CD4-positive, CD25-positive, alpha-beta regulatory T cell (primary cell): ENCODE results near the gene TBK1. TPM values are rescaled to one million over a fixed set of nuclear protein-coding genes. Genes with fewer than 3 reads are reported as not detected.
A peak's percentile ranks its signal among the peaks of the same experiment; 100 is the strongest.
"Not testable (repeated sequence)": the region's sequence is repeated elsewhere in the genome, so short reads cannot be mapped to it uniquely, and the experiment has no call there.

Source experiments
- ATAC-seq, 2 donors: fragments of 150-1000 bp; cut with Tn5 transposase; one replicate each; pipeline ENCODE4 v1.10.0; 2021; ENCODE audit warnings: low read depth in 2 of 2, moderate number of reproducible peaks in 2 of 2, moderate library complexity in 1 of 2
- DNase-seq, 3 donors: peaks; one replicate each; pipeline versions ENCODE4 v3.0.0 to v3.0.0-alpha.2; 2012 to 2022; ENCODE audit warnings: mixed read lengths in 1 of 3
- H3K27ac ChIP-seq: one replicate; pipeline ENCODE4 v1.7.0; 2013; ENCODE audit warnings: mild to moderate bottlenecking, low read length; ENCODE audit not compliant: insufficient read depth, poor library complexity, severe bottlenecking
- H3K27me3 ChIP-seq: one replicate; pipeline ENCODE4 v1.7.0; 2013; ENCODE audit warnings: low read length; ENCODE audit not compliant: control insufficient read depth, insufficient read depth
- H3K36me3 ChIP-seq: one replicate; pipeline ENCODE4 v1.7.0; 2013; ENCODE audit warnings: mild to moderate bottlenecking, low read length, moderate library complexity; ENCODE audit not compliant: control insufficient read depth, insufficient read depth
- H3K4me1 ChIP-seq: 2 replicates; pipeline ENCODE4 v1.7.0; 2013; ENCODE audit warnings: mild to moderate bottlenecking, low read length; ENCODE audit not compliant: insufficient read depth, control insufficient read depth, poor library complexity, severe bottlenecking
- H3K4me3 ChIP-seq: one replicate; pipeline ENCODE4 v1.7.0; 2013; ENCODE audit warnings: low read depth, mild to moderate bottlenecking, low read length, moderate library complexity
- H3K9me3 ChIP-seq, 2 experiments: 1 replicate in 1 of 2; 2 replicates in 1 of 2; pipeline ENCODE4 v1.7.0; 2013; ENCODE audit warnings: low read length in 2 of 2, mild to moderate bottlenecking in 1 of 2, moderate library complexity in 1 of 2; ENCODE audit not compliant: control insufficient read depth in 2 of 2
- H3K27ac Mint-ChIP-seq, 3 donors: one replicate each; pipeline ENCODE4 v1.8.0; 2020 to 2022; ENCODE audit warnings: mild to moderate bottlenecking in 3 of 3, mixed read lengths in 3 of 3, moderate library complexity in 2 of 3
- H3K27me3 Mint-ChIP-seq: one replicate; pipeline ENCODE4 v1.8.0; 2022; ENCODE audit warnings: mild to moderate bottlenecking, mixed read lengths
- H3K36me3 Mint-ChIP-seq: one replicate; pipeline ENCODE4 v1.8.0; 2020; ENCODE audit warnings: mixed read lengths
- H3K4me1 Mint-ChIP-seq, 4 donors: one replicate each; pipeline ENCODE4 v1.8.0; 2020 to 2022; ENCODE audit warnings: mixed read lengths in 4 of 4, mild to moderate bottlenecking in 1 of 4
- H3K4me3 Mint-ChIP-seq, 4 donors: one replicate each; pipeline ENCODE4 v1.8.0; 2020 to 2022; ENCODE audit warnings: mild to moderate bottlenecking in 4 of 4, mixed read lengths in 4 of 4, moderate library complexity in 3 of 4
- H3K9me3 Mint-ChIP-seq, 7 donors: one replicate each; pipeline ENCODE4 v1.8.0; 2020 to 2022; ENCODE audit warnings: mixed read lengths in 7 of 7, mild to moderate bottlenecking in 3 of 7, moderate library complexity in 2 of 7
- polyA plus RNA-seq, 4 donors: library from polyadenylated mRNA; unstranded; fragments of 300-500 nt; fragmentation: Illumina TruSeq; gene quantifications; one replicate each; pipeline ENCODE4 v1.2.3, GENCODE V29; 2021
- total RNA-seq: library from RNA; stranded (reverse); gene quantifications from one replicate; pipeline ENCODE4 v1.2.3, GENCODE V29; 2022

The TBK1 gene
- total and polyA plus RNA-seq, 5 donors from 2014 or later = 21.3 to 29.1 (median 23.4) TPM

DNA sequence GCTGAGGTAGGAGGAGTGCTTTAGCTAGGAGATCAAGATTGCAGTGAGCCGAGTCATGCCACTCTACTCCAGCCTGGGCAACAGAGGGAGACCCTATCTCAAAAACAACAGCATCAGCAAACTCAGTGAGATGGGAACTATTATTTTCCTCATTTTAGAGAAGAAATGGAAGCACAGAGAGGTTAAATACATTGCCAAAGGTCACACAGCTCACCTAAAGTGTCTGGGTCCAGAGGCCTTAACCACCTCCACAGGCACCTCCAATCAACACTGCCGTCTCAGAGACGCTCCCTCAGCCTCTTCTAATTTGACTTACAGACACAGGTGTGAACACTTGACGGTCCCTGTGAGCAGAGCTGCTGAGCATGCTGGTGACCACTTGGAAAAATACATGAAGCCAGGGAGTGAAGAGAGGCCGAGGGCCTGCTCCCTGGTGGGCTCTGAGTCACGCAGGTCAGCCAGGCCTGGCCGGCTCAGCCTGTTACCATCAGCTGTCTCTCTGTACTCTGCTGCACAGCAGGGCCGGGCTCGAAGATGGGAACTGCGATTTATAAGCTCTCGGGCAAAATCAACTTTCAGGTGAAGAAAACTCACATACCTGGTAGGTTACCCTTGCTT, 80.9 kb downstream of the TBK1 start:
- no peaks in the 10 kb centered on the region for H3K9me3 Mint-ChIP-seq
- peaks cover 6% of the 10 kb centered on the region for H3K27me3 ChIP-seq
- H3K4me3 ChIP-seq = no peak overlapping the region
- no peak overlapping the region for H3K4me3 Mint-ChIP-seq
- H3K4me1 ChIP-seq = no peaks in the 10 kb centered on the region
- H3K36me3 Mint-ChIP-seq = no peaks in the 10 kb centered on the region
- H3K9me3 ChIP-seq = no peaks in the 10 kb centered on the region
- no peak overlapping the region for H3K27ac ChIP-seq
- no peak for DNase-seq
- no peak for ATAC-seq
- no peak overlapping the region for H3K27ac Mint-ChIP-seq
- no peaks in the 10 kb centered on the region for H3K4me1 Mint-ChIP-seq
- peaks cover 22% of the 10 kb centered on the region for H3K27me3 Mint-ChIP-seq
- H3K36me3 ChIP-seq = no peaks in the 10 kb centered on the region

GRCh38 chr12:64534672-64535199, 82.8 kb downstream of the TBK1 start:
- Histone ChIP-seq H3K27ac (no peak overlapping the region), H3K27me3 (peaks cover 6% of the 10 kb centered on the region), H3K4me3 (no peak overlapping the region), H3K9me3 (no peaks in the 10 kb centered on the region), H3K36me3 (no peaks in the 10 kb centered on the region), H3K4me1 (no peaks in the 10 kb centered on the region)
- Mint-ChIP-seq H3K27ac (no peak overlapping the region), H3K4me1 (no peaks in the 10 kb centered on the region), H3K9me3 (no peaks in the 10 kb centered on the region), H3K36me3 (no peaks in the 10 kb centered on the region), H3K27me3 (peaks cover 28% of the 10 kb centered on the region), H3K4me3 (no peak overlapping the region)
- ATAC-seq (no peak), DNase-seq (no peak)

- H3K4me3 ChIP-seq = no peak overlapping the region
- no peaks in the 10 kb centered on the region for H3K27me3 ChIP-seq
- DNase-seq (no peak), ATAC-seq (no peak)
- no peaks in the 10 kb centered on the region for H3K9me3 Mint-ChIP-seq
- no peak overlapping the region for H3K27ac ChIP-seq
- H3K9me3 ChIP-seq = no peaks in the 10 kb centered on the region
- no peaks in the 10 kb centered on the region for H3K36me3 ChIP-seq
- no peak overlapping the region for H3K27ac Mint-ChIP-seq
- H3K4me3 Mint-ChIP-seq = no peak overlapping the region
- no peaks in the 10 kb centered on the region for H3K36me3 Mint-ChIP-seq
- H3K4me1 Mint-ChIP-seq = no peaks in the 10 kb centered on the region
- H3K27me3 Mint-ChIP-seq = peaks cover 40% of the 10 kb centered on the region
- no peaks in the 10 kb centered on the region for H3K4me1 ChIP-seq
Observed at GRCh38 chr12:64538121-64538520, 86.2 kb downstream of the TBK1 start.

- H3K4me3 Mint-ChIP-seq, DNase-seq, H3K9me3 Mint-ChIP-seq, H3K4me1 ChIP-seq, H3K4me3 ChIP-seq, H3K4me1 Mint-ChIP-seq, H3K36me3 Mint-ChIP-seq, H3K27me3 ChIP-seq, H3K27ac ChIP-seq, ATAC-seq, H3K9me3 ChIP-seq, H3K27ac Mint-ChIP-seq, H3K36me3 ChIP-seq: not testable (repeated sequence)
- H3K27me3 Mint-ChIP-seq = peaks cover 34% of the 10 kb centered on the region
Observed at GRCh38 chr12:64542409-64543047, 90.6 kb downstream of the TBK1 start.

DNA sequence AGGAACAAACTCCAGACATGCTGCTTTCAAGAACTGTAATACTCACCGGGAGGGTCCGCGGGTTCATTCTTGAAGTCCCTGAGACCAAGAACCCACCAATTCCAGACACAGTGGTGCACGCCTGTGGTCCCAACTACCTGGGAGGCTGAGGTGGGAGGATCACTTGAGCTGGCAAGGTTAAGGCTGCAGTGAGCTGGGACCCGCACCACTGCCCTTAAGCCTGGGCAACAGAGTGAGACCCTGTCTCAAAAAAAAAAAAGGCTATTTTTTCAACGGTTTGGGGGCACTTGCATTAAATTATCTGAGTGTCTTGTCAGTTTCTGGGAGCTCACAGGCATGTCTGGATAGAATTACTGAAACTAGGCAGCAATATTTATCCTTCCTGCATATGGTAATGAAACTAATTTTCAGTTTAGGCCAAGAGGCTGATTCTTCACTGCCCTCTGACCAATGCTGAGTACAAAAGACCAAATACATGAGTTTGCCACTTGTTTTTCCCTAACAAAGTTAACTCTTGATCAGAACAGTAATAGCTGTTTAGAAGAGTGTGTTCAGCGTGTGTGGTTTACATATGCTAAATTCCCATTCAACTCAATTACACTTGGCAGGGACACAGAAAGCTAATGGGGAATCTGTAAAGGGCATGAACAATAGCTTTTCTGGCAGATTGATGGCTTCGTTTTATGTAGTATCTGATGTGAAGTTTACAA, 92.6 kb downstream of the TBK1 start:
- Histone ChIP-seq H3K27me3 (no peaks in the 10 kb centered on the region), H3K27ac (no peak overlapping the region), H3K4me3 (no peak overlapping the region), H3K9me3 (no peaks in the 10 kb centered on the region), H3K4me1 (peaks cover 2% of the 10 kb centered on the region), H3K36me3 (no peaks in the 10 kb centered on the region)
- Mint-ChIP-seq H3K27ac (no peak overlapping the region), H3K4me1 (peaks cover 0 to 3% (median 2%) of the 10 kb centered on the region in 4 donors), H3K9me3 (no peaks in the 10 kb centered on the region), H3K27me3 (peaks cover 24% of the 10 kb centered on the region), H3K4me3 (no peak overlapping the region), H3K36me3 (no peaks in the 10 kb centered on the region)
- ATAC-seq (no peak), DNase-seq (no peak)

GRCh38 chr12:64545081-64545382, 93.1 kb downstream of the TBK1 start:
- Histone ChIP-seq H3K4me3 (no peak overlapping the region), H3K36me3 (no peaks in the 10 kb centered on the region), H3K4me1 (peaks cover 7% of the 10 kb centered on the region), H3K9me3 (no peaks in the 10 kb centered on the region), H3K27ac (no peak overlapping the region), H3K27me3 (no peaks in the 10 kb centered on the region)
- ATAC-seq (no peak), DNase-seq (no peak)
- no peaks in the 10 kb centered on the region for H3K36me3 Mint-ChIP-seq
- H3K9me3 Mint-ChIP-seq = no peaks in the 10 kb centered on the region
- no peak overlapping the region for H3K4me3 Mint-ChIP-seq
- H3K27ac Mint-ChIP-seq = no peak overlapping the region
- H3K4me1 Mint-ChIP-seq = peaks cover 0 to 8% (median 6%) of the 10 kb centered on the region in 4 donors
- H3K27me3 Mint-ChIP-seq = peaks cover 27% of the 10 kb centered on the region

GRCh38 chr12:64549108-64549507, 97.2 kb downstream of the TBK1 start:
- H3K36me3 Mint-ChIP-seq = no peaks in the 10 kb centered on the region
- peaks cover 7% of the 10 kb centered on the region for H3K4me1 ChIP-seq
- no peak overlapping the region for H3K4me3 ChIP-seq
- peaks cover 20% of the 10 kb centered on the region for H3K27me3 Mint-ChIP-seq
- H3K4me1 Mint-ChIP-seq = peaks cover 0 to 13% (median 8%) of the 10 kb centered on the region in 4 donors
- no peak overlapping the region for H3K27ac ChIP-seq
- DNase-seq (no peak), ATAC-seq (no peak)
- peak overlapping the region in 2 of 3 donors; percentile 70 to 81 for H3K27ac Mint-ChIP-seq
- H3K4me3 Mint-ChIP-seq = no peak overlapping the region
- no peaks in the 10 kb centered on the region for H3K9me3 ChIP-seq
- no peaks in the 10 kb centered on the region for H3K36me3 ChIP-seq
- no peaks in the 10 kb centered on the region for H3K9me3 Mint-ChIP-seq
- H3K27me3 ChIP-seq = no peaks in the 10 kb centered on the region
